Neuronal stem cell (in vitro differentiated cells): ENCODE measurements around the gene ANP32A.

Source experiments
- DNase-seq: peaks from one replicate; pipeline ENCODE4 v3.0.0-alpha.2; 2013; ENCODE audit warnings: low spot score
- H2AFZ ChIP-seq: one replicate; pipeline ENCODE4 v1.6.1; 2013; ENCODE audit warnings: mild to moderate bottlenecking, low read length, inconsistent platforms
- H2AK5ac ChIP-seq: 2 replicates; pipeline ENCODE4 v1.6.1; 2013; ENCODE audit warnings: low read depth, mild to moderate bottlenecking, inconsistent platforms, low read length, moderate library complexity, mixed read lengths
- H2BK120ac ChIP-seq: 2 replicates; pipeline ENCODE4 v1.6.1; 2013; ENCODE audit warnings: low read depth, mild to moderate bottlenecking, inconsistent platforms, low read length, moderate library complexity, mixed read lengths
- H2BK12ac ChIP-seq: one replicate; pipeline ENCODE4 v1.6.1; 2013; ENCODE audit warnings: low read length, inconsistent platforms
- H2BK15ac ChIP-seq: 2 replicates; pipeline ENCODE4 v1.6.1; 2013; ENCODE audit warnings: mild to moderate bottlenecking, low read length, inconsistent platforms, mixed read lengths
- H2BK5ac ChIP-seq: one replicate; pipeline ENCODE4 v1.6.1; 2013; ENCODE audit warnings: inconsistent platforms, mild to moderate bottlenecking, low read length, moderate library complexity
- H3K14ac ChIP-seq: one replicate; pipeline ENCODE4 v1.6.1; 2013; ENCODE audit warnings: low read length, inconsistent platforms
- H3K18ac ChIP-seq: 2 replicates; pipeline ENCODE4 v1.6.1; 2013; ENCODE audit warnings: low read length, inconsistent platforms
- H3K23ac ChIP-seq: 2 replicates; pipeline ENCODE4 v1.6.1; 2013; ENCODE audit warnings: low read depth, mild to moderate bottlenecking, mixed read lengths, low read length, inconsistent platforms; ENCODE audit not compliant: poor library complexity
- H3K27ac ChIP-seq: replicated peaks from 3 replicates; pipeline ENCODE4 v1.5.1; 2013; ENCODE audit warnings: low read length, inconsistent platforms
- H3K27me3 ChIP-seq, 3 experiments: 2 replicates each; pipeline ENCODE4 v1.6.1; 2013; ENCODE audit warnings: low read length in 3 of 3, mild to moderate bottlenecking in 2 of 3, inconsistent platforms in 1 of 3, low read depth in 1 of 3, mixed read lengths in 1 of 3, moderate library complexity in 1 of 3; ENCODE audit not compliant: control insufficient read depth in 3 of 3, insufficient read depth in 3 of 3
- H3K36me3 ChIP-seq, 2 donors: replicated peaks in 1 of 2; 2 replicates each; pipeline ENCODE4 v1.6.1; 2013; ENCODE audit warnings: low read length in 2 of 2; ENCODE audit not compliant: control insufficient read depth in 2 of 2, insufficient read depth in 2 of 2
- H3K4ac ChIP-seq: 2 replicates; pipeline ENCODE4 v1.6.1; 2013; ENCODE audit warnings: inconsistent platforms, mild to moderate bottlenecking, low read length, moderate library complexity
- H3K4me1 ChIP-seq, 2 donors: 1 replicate in 1 of 2; 2 replicates in 1 of 2; pipeline ENCODE4 v1.6.1; 2013; ENCODE audit warnings: low read length in 2 of 2, low read depth in 1 of 2; ENCODE audit not compliant: control insufficient read depth in 2 of 2, insufficient read depth in 1 of 2
- H3K4me2 ChIP-seq: one replicate; pipeline ENCODE4 v1.6.1; 2013; ENCODE audit warnings: mild to moderate bottlenecking, low read length, inconsistent platforms; ENCODE audit not compliant: insufficient read depth, poor library complexity, severe bottlenecking
- H3K4me3 ChIP-seq, 2 donors: 2 replicates each; pipeline ENCODE4 v1.5.1; 2013; ENCODE audit warnings: low read length in 2 of 2, mild to moderate bottlenecking in 2 of 2, inconsistent platforms in 1 of 2, moderate library complexity in 1 of 2
- H3K79me1 ChIP-seq: one replicate; pipeline ENCODE4 v1.6.1; 2013; ENCODE audit warnings: low read depth, mild to moderate bottlenecking, inconsistent platforms, low read length, moderate library complexity
- H3K9ac ChIP-seq: one replicate; pipeline ENCODE4 v1.6.1; 2013; ENCODE audit warnings: mild to moderate bottlenecking, low read depth, low read length, inconsistent platforms; ENCODE audit not compliant: poor library complexity
- H3K9me3 ChIP-seq, 2 donors: replicated peaks in 1 of 2; 2 replicates each; pipeline versions ENCODE3 to v1.6.1; 2013; ENCODE audit warnings: low read length in 2 of 2, mild to moderate bottlenecking in 2 of 2, inconsistent platforms in 1 of 2, low read depth in 1 of 2, mixed read lengths in 1 of 2, moderate library complexity in 1 of 2; ENCODE audit not compliant: control insufficient read depth in 2 of 2, insufficient read depth in 1 of 2
- H4K8ac ChIP-seq: one replicate; pipeline ENCODE4 v1.6.1; 2013; ENCODE audit warnings: low read depth, mild to moderate bottlenecking, inconsistent platforms, low read length, moderate library complexity
- H4K91ac ChIP-seq: one replicate; pipeline ENCODE4 v1.6.1; 2013; ENCODE audit warnings: low read length, low read depth, mild to moderate bottlenecking, inconsistent platforms; ENCODE audit not compliant: poor library complexity
- WGBS, 2 donors: extraction: QIAGEN DNeasy Blood & Tissue Kit; methylation state at CpG; one replicate each; pipeline ENCODE4 v1.1.7; 2013; ENCODE audit warnings: missing lambda C conversion rate in 2 of 2, mixed read lengths in 1 of 2; ENCODE audit not compliant: insufficient read length in 2 of 2, insufficient replicate concordance in 1 of 2; ENCODE audit errors: extremely low coverage in 2 of 2; 5-methylcytosine and 5-hydroxymethylcytosine counted together

ANP32A gene

GRCh38 chr15:68767833-68768232, 52.9 kb downstream of the ANP32A start:
- no peak overlapping the region for H2AK5ac ChIP-seq
- no peak overlapping the region for H2BK120ac ChIP-seq
- no peak overlapping the region for H3K27ac ChIP-seq
- H3K9me3 ChIP-seq: no peaks in the 10 kb centered on the region
- no peak overlapping the region for H4K91ac ChIP-seq
- H3K27me3 ChIP-seq: peaks cover 0 to 6% (median 0%) of the 10 kb centered on the region in 3 experiments
- H2AFZ ChIP-seq: no peak overlapping the region
- no peak overlapping the region for H2BK15ac ChIP-seq
- no peak overlapping the region for H4K8ac ChIP-seq
- no peak overlapping the region for H3K23ac ChIP-seq
- H3K9ac ChIP-seq: no peak overlapping the region
- DNase-seq: no peak
- no peak overlapping the region for H3K18ac ChIP-seq
- no peak overlapping the region for H3K4me2 ChIP-seq
- no peak overlapping the region for H3K4ac ChIP-seq
- no peaks in the 10 kb centered on the region for H3K36me3 ChIP-seq
- H3K79me1 ChIP-seq: no peaks in the 10 kb centered on the region
- no peak overlapping the region for H2BK12ac ChIP-seq
- peaks cover 0 to 2% of the 10 kb centered on the region in 2 donors for H3K4me1 ChIP-seq
- no peak overlapping the region for H3K14ac ChIP-seq
- H2BK5ac ChIP-seq: no peak overlapping the region
- H3K4me3 ChIP-seq: no peak overlapping the region
- WGBS, 2 donors: no CpG with 5 or more reads among the region's 4 CpGs

- no peak overlapping the region for H3K4me2 ChIP-seq
- H2BK12ac ChIP-seq: no peak overlapping the region
- H3K9ac ChIP-seq: no peak overlapping the region
- H3K4ac ChIP-seq: no peak overlapping the region
- H3K18ac ChIP-seq: no peak overlapping the region
- H2AK5ac ChIP-seq: no peak overlapping the region
- H3K14ac ChIP-seq: no peak overlapping the region
- no peaks in the 10 kb centered on the region for H3K36me3 ChIP-seq
- no peak for DNase-seq
- no peak overlapping the region for H2BK120ac ChIP-seq
- H3K4me1 ChIP-seq: no peaks in the 10 kb centered on the region
- no peak overlapping the region for H4K8ac ChIP-seq
- H3K27me3 ChIP-seq: peaks cover 0 to 18% (median 0%) of the 10 kb centered on the region in 3 experiments
- H3K4me3 ChIP-seq: no peak overlapping the region
- H3K79me1 ChIP-seq: no peaks in the 10 kb centered on the region
- H2AFZ ChIP-seq: no peak overlapping the region
- H2BK5ac ChIP-seq: no peak overlapping the region
- H3K27ac ChIP-seq: no peak overlapping the region
- WGBS, 2 donors: no CpG with 5 or more reads among the region's 11 CpGs
- H3K23ac ChIP-seq: no peak overlapping the region
- H4K91ac ChIP-seq: no peak overlapping the region
- no peaks in the 10 kb centered on the region for H3K9me3 ChIP-seq
- H2BK15ac ChIP-seq: no peak overlapping the region
Observed at GRCh38 chr15:68765602-68766368, 54.9 kb downstream of the ANP32A start.

- H2AFZ ChIP-seq: no peak overlapping the region
- no peak overlapping the region for H3K4me3 ChIP-seq
- H2BK15ac ChIP-seq: no peak overlapping the region
- H3K4me1 ChIP-seq: no peaks in the 10 kb centered on the region
- WGBS, 2 donors: no CpG with 5 or more reads among the region's 1 CpG
- no peaks in the 10 kb centered on the region for H3K36me3 ChIP-seq
- H3K4ac ChIP-seq: no peak overlapping the region
- H3K79me1 ChIP-seq: no peaks in the 10 kb centered on the region
- H4K91ac ChIP-seq: no peak overlapping the region
- H3K18ac ChIP-seq: no peak overlapping the region
- no peak for DNase-seq
- H3K14ac ChIP-seq: no peak overlapping the region
- H3K27ac ChIP-seq: no peak overlapping the region
- H2AK5ac ChIP-seq: no peak overlapping the region
- H3K9me3 ChIP-seq: no peaks in the 10 kb centered on the region
- H2BK120ac ChIP-seq: no peak overlapping the region
- H3K27me3 ChIP-seq: peaks cover 0 to 13% (median 0%) of the 10 kb centered on the region in 3 experiments
- no peak overlapping the region for H3K23ac ChIP-seq
- no peak overlapping the region for H2BK12ac ChIP-seq
- no peak overlapping the region for H2BK5ac ChIP-seq
- no peak overlapping the region for H3K9ac ChIP-seq
- no peak overlapping the region for H4K8ac ChIP-seq
- H3K4me2 ChIP-seq: no peak overlapping the region
Observed at GRCh38 chr15:68764090-68764489, 56.6 kb downstream of the ANP32A start.

GRCh38 chr15:68763063-68763462, 57.6 kb downstream of the ANP32A start:
- Histone ChIP-seq H2AFZ (no peak overlapping the region), H3K4ac (no peak overlapping the region), H3K18ac (no peak overlapping the region), H3K4me2 (no peak overlapping the region), H3K9me3 (no peaks in the 10 kb centered on the region), H2BK12ac (no peak overlapping the region), H3K36me3 (no peaks in the 10 kb centered on the region), H4K8ac (no peak overlapping the region), H2BK15ac (no peak overlapping the region), H3K23ac (no peak overlapping the region), H4K91ac (no peak overlapping the region), H2AK5ac (no peak overlapping the region), H2BK5ac (no peak overlapping the region), H3K14ac (no peak overlapping the region), H3K27ac (no peak overlapping the region), H3K79me1 (no peaks in the 10 kb centered on the region), H3K9ac (no peak overlapping the region), H3K27me3 (peaks cover 0 to 13% (median 0%) of the 10 kb centered on the region in 3 experiments), H3K4me1 (no peaks in the 10 kb centered on the region), H3K4me3 (no peak overlapping the region), H2BK120ac (no peak overlapping the region)
- DNase-seq: no peak
- WGBS, 2 donors: no CpG with 5 or more reads among the region's 4 CpGs
